GM12874 (cell line): ENCODE results near the gene LYST.

ENCODE experiments used
- TF ChIP-seq, protein P1 (sequence below): IDR thresholded peaks from 2 replicates; pipeline ENCODE4 v1.5.1; 2011; ENCODE audit warnings: low read depth, mild to moderate bottlenecking, control low read depth, low read length, moderate library complexity; ENCODE audit not compliant: insufficient read depth

LYST gene

DNA sequence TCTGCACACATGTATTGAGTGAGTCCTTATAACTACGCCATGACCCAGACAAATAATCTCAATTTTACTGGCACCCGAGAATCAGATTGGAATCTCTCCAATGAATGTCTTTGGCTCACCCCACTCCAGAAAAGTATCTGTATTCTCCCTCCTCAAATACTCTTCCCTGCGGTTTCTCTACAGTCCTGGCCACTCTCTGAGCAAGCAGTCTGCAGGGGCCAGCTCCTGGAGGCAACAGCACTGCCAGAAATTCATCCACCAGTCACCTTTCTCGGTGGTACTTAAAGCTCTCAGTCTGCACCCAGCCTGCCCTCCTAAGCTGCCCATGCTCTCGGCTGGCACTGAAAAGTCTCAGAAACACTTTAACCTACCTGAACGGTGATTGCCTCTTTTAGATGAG lies 16.1 kb upstream of the LYST start:
- TF ChIP-seq, protein P1, sequence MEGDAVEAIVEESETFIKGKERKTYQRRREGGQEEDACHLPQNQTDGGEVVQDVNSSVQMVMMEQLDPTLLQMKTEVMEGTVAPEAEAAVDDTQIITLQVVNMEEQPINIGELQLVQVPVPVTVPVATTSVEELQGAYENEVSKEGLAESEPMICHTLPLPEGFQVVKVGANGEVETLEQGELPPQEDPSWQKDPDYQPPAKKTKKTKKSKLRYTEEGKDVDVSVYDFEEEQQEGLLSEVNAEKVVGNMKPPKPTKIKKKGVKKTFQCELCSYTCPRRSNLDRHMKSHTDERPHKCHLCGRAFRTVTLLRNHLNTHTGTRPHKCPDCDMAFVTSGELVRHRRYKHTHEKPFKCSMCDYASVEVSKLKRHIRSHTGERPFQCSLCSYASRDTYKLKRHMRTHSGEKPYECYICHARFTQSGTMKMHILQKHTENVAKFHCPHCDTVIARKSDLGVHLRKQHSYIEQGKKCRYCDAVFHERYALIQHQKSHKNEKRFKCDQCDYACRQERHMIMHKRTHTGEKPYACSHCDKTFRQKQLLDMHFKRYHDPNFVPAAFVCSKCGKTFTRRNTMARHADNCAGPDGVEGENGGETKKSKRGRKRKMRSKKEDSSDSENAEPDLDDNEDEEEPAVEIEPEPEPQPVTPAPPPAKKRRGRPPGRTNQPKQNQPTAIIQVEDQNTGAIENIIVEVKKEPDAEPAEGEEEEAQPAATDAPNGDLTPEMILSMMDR, result no peak

DNA sequence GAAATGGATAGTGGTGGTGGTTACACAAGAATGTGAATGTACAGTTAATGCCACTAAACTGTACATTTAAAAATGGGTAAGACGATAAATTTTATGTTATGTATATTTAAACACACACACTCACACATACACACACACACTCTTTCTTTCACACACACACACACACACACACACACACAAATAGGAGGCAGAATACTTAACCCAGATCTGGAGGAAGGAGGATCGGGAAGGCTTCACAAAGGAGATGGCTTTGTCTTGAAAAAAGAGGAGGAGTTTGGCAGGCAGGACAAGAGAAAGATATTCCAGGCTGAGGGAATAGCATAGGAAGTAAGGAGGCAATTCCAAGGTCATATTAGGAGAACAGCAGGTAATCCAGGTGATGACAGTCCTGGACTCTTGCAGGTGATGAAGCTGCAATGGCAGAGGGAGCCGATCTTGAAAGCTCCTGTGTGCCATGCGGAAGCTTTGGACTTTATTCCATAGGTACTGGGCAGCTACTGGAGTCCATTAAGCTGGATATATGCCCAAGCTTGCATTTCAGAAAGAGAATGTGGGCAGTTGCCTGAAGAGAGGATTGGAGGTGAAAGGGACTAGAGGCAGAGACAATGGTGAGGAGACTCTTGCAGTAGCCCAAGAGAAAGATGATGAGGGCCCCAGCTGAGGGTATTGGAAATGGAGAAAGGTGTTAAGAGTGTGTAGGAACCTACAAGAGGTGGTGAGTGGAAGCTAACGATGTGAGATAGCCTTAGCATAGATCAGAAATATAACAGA lies 15.4 kb upstream of the LYST start:
- TF ChIP-seq, protein P1, result no peak

DNA sequence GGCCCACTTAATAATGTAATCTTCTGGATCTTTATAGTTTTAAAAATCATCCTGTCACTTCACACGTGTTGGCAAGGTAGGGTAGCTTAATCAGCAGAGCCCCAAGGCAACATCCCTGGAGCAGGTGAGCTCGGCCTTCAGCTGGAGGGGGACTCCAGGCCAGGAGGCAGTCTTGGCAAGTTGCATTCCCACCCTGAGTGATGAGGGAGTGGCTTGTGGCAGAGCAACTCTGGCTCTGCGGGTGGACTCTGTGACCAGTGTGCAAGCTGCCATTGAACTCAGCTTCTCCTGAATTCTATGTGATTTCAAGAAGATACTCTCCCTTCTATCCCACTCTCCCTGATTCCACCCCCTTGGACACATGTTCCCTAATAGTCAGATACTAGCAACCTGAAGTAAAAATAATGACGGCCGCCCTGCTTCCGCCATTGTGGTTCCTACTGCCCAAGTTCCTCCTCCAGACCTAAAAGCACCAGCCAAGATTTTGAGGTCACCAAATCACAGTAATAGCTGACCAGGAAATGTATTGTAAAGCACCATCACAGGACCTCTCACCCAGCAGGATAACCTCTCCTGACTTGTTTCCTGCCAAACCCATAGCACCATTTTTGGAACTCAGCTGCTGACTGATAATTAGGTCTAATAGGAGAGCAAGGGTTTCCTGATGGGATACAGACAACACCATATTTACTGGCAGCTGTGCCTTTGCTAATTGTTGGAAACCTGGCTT lies 11.5 kb upstream of the LYST start:
- TF ChIP-seq, protein P1, result no peak

DNA sequence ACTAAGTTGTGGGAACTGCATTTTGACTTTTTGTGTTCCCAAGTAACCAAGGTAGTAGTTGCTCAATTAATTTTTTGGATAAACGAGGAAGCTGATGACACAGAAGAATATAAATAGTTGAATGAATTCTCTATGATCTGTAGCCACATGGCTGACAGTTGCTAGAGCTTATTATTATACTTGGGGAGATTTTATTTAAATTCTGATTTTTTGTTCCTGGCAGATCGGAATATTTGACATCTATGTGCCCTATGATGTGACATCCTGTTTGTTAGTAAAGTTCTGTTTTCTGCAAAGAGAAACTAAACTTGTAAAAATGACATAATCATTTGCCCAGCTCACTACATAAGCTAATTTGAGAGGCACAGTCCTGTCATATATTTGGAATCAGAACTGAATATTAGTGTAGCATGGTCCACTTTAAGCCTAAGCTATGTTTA lies 9.7 kb upstream of the LYST start:
- TF ChIP-seq, protein P1, result no peak

DNA sequence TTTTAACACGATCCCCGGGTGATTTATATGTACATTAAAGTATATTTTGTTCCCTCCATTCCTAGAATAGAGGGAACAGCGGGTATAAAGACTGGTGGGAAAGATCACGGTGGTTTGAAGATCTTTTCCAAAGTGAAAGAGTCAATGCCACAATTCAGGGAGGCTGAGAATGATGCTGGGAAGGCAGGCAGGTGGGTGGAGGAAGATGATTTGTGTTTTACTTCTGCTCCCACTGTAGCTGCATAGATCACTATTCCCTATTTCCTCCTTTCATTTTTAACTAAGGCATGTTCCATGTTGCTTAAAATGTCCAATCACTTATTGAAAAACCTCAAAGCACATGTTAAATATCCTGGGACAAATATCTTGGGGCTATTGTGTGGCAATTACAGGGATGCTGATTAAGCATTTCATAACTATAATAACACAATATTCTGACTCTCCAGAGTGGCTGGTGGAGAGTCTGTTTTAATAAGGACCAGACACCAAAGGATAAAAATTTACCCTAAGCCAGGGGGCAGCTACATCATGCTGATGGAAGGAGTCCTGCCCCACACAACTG lies 8.4 kb upstream of the LYST start:
- TF ChIP-seq, protein P1, result no peak

DNA sequence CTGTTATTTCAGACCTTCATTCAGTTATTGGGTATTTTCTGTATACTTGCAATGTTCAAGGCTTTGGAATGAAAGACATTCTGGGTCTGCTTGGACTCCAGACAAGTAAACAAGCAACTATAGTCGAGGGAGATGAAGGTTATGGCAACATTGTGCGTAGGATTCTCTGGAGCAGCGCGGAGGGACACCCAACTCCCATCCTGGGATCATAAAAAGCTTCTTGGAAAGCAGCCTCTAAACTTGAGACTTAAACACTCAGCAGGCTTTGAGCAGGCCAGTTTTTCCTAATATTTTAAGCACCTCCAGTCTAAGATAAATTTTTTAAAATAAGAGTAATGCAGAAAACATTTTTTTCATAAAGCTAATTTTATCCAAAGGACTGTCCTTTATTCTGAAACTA lies 7.6 kb upstream of the LYST start:
- TF ChIP-seq, protein P1, result no peak

DNA sequence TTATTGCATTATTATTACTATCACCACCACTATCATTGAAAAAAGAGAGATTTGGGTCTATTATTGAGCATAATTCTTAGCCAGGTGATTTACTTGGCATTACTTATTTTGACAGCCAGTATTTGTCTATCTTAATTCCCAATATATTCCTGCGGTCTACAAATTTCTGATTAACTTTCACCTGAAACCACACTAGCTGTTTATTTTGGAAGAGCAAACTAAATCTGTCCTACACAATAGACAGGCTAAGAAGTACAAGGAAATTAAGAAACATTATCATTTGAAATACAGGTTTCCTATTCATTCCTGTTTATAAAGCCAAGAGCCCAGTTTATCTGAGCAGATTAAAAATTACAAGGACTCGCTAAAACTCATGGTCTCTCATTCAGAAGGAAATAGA lies 6.9 kb upstream of the LYST start:
- TF ChIP-seq, protein P1, result no peak
